Stimulated activated naive CD4-positive, alpha-beta T cell (primary cell): Measurements from ENCODE around the gene NOL9.

Experiments used
- DNase-seq, 6 experiments: peaks; one replicate each; lab custom pipeline; 2025; lab: John Stamatoyannopoulos, UW

Gene NOL9

GRCh38 chr1:6489383-6489765 is 64.9 kb downstream of the NOL9 start:
- DNase-seq = no peak

GRCh38 chr1:6488602-6489382 is 65.5 kb downstream of the NOL9 start:
- DNase-seq = no peak

GRCh38 chr1:6487804-6488484 is 66.4 kb downstream of the NOL9 start:
- DNase-seq = no peak

- DNase-seq = peak; percentile 60 to 90 (median 74)
These were observed 67.8 kb downstream of the NOL9 start for GRCh38 chr1:6486433-6487011.

- no peak for DNase-seq
These were observed 68.9 kb downstream of the NOL9 start for GRCh38 chr1:6485168-6486101.

GRCh38 chr1:6484826-6485167 is 69.5 kb downstream of the NOL9 start:
- no peak for DNase-seq

- no peak for DNase-seq
These were observed 70.6 kb downstream of the NOL9 start for GRCh38 chr1:6483761-6484117.

GRCh38 chr1:6483017-6483760 is 71.1 kb downstream of the NOL9 start:
- DNase-seq = no peak

GRCh38 chr1:6481820-6482219 is 72.5 kb downstream of the NOL9 start:
- no peak for DNase-seq

GRCh38 chr1:6477039-6477820 is 77.1 kb downstream of the NOL9 start:
- no peak for DNase-seq

GRCh38 chr1:6476483-6476882 is 77.8 kb downstream of the NOL9 start:
- no peak for DNase-seq

GRCh38 chr1:6475381-6476133 is 78.8 kb downstream of the NOL9 start:
- peak; percentile 61 to 86 (median 73) for DNase-seq

GRCh38 chr1:6474815-6475282 is 79.5 kb downstream of the NOL9 start:
- no peak for DNase-seq

- DNase-seq = no peak
These were observed 80.1 kb downstream of the NOL9 start for GRCh38 chr1:6473974-6474814.

GRCh38 chr1:6473156-6473555 is 81.2 kb downstream of the NOL9 start:
- no peak for DNase-seq

GRCh38 chr1:6472391-6472790 is 81.9 kb downstream of the NOL9 start:
- DNase-seq = no peak

GRCh38 chr1:6471970-6472368 is 82.3 kb downstream of the NOL9 start:
- no peak for DNase-seq
